GM20000 (cell line): ENCODE data around the gene RUFY1.
"Not testable (repeated sequence)": the region's sequence is repeated elsewhere in the genome, so short reads cannot be mapped to it uniquely, and the experiment has no call there.

Experiments used
- DNase-seq: peaks from one replicate; pipeline ENCODE4 v3.0.0; 2012; ENCODE audit warnings: low spot score
- TF ChIP-seq, protein P1 (sequence below): IDR thresholded peaks from 2 replicates; pipeline ENCODE4 v1.5.1; 2012; ENCODE audit warnings: mild to moderate bottlenecking, control low read depth; ENCODE audit errors: extremely low read depth, missing control alignments

The RUFY1 gene

DNA sequence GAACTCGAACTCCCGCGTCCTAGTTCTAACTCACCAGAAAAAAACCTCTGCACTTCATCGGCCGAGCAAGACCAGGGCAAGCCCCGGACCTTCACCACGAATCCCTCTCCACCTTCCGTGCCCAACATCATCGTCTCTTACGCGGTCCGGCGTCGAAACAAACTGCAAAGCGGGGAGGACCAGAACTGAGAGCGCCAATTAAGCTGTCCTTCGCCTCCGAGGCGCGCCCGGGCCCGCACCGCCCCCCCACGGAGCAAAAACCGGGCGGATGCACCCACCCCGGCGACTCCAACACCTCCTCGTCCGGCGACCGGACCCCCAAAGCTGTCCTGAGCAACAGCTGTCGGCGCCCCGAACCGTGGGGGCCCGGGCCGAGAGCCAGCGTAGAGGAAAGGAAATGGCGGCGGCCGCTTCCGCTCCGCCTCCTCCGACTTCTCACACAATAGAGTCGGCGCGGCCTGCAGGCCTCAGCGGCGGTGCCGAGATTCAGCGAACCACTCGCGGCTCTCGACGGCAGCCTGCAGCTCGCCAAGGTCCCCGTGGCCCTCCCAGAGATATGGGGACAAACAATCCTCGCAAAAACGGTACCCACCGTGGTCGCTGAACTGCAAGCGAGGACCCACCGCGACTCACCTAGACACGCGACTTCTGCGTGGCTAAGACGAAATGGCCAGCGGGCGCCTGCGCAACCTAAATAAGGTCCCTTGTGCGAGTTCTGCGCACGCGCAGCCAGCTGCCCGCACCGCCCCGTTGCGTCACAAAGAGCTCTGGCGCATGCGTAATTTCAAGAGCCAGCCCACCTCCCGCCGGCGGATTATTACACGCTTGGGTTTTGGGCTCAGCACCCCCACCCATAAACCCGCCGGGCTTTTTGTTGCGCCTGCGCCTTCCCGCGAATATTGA, 72.9 kb downstream of the RUFY1 start, which contains the start of gene HNRNPH1:
Gene HNRNPH1, minus strand, starts transcription at position 669 of the 903 bp plus-strand sequence. Its CDS starts 538 bp downstream, at position 131.
- TF ChIP-seq, protein P1, sequence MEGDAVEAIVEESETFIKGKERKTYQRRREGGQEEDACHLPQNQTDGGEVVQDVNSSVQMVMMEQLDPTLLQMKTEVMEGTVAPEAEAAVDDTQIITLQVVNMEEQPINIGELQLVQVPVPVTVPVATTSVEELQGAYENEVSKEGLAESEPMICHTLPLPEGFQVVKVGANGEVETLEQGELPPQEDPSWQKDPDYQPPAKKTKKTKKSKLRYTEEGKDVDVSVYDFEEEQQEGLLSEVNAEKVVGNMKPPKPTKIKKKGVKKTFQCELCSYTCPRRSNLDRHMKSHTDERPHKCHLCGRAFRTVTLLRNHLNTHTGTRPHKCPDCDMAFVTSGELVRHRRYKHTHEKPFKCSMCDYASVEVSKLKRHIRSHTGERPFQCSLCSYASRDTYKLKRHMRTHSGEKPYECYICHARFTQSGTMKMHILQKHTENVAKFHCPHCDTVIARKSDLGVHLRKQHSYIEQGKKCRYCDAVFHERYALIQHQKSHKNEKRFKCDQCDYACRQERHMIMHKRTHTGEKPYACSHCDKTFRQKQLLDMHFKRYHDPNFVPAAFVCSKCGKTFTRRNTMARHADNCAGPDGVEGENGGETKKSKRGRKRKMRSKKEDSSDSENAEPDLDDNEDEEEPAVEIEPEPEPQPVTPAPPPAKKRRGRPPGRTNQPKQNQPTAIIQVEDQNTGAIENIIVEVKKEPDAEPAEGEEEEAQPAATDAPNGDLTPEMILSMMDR = no peak
- peak; percentile 100 for DNase-seq

DNA sequence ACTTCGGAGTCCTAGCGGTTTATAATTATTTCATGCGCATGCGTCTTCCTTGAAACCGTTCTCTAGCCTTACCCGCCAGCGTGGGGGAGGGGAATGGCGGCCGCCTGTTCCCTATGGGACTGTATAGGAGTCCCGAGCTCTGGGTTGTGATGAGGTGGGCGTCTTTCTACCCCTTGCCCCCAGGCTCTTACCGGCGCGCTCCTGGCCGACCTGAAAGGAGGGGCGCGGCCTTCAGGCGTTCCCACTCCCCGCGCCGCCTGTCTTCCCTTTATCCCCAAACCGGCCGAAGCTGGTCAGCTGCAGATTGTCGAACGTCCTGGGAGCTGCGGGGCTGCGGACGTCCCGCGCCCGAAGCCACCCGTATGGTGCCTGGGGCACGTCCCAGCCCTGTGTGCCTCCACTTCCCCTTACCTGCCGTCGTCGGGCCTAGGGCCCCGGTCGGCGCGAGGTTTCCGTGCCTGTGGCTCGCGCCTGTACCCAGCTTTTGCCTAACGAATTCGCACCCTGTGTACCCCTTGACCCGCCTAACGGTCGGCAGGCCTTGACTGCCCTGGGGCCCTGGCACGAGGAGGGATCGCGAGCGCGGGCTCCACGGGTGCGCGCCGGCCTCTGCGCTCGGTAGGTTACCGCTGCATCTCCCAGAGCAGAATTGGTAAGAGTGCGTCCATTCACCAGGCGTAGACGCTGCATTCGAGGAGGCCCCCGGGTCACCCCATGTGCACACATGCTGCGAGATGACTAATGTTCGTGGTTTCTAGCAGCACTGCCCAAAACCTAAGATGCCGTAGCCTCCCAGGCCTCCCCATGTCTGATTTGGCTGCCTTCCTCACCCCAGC, 73.8 kb downstream of the RUFY1 start:
- DNase-seq = peak; percentile 52
- TF ChIP-seq, protein P1 = no peak

DNA sequence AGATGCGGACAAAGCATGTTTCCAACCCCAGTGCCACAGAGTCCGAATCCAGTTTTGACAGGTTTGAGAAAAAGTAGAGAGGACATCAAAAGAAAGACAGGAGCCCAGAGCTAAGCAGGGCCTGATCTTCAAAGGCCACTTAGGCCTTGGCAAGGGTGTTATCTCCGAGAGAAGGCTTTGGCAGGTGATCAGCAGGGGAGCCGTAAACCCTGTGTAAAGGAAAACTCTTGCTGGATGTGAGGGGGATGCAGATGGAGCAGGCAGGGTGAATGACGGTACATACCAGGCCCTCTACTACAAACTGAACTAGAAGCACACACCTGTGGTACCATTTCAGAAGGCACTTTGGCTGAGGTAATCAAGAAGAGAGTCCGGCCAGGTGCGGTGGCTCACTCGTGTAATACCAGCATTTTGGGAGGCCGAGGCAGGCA, 74.5 kb downstream of the RUFY1 start:
- DNase-seq = no peak
- TF ChIP-seq, protein P1 = no peak

DNA sequence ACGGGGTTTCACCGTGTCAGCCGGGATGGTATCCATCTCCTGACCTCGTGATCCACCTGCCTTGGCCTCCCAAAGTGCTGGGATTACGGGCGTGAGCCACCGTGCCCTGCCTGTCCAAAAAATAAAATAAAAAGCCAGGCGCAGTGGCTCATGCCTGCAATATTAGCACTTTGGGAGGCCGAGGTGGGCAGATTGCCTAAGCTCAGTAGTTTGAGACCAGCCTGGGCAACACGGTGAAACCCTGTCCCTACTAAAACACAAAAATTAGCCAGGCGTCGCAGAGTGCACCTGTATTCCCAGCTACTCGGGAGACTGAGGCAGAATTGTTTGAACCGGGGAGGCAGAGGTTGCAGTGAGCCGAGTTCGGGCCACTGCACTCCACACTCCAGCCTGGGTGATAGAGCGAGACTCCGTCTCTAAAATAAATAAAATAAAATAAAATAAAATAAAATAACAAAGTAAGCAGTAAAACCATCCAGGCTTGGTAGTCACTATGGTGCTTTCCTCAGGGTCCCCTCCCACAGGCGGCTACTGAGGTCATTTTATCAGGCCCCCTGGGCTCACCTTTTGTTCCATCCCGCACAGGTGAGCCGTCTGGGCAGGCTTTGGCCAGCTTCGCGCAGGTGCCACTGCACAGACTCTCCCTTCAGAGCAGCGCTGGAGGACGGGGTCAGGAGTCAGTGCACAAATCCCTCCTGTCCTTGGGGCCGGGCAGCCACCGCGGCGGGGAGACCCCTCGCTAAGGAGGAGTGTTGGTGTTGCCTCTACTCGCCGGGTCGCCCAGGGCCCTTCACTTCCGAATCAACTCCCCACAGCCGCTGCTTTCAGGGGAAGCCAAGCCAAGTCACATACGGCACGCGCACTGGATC, 83.4 kb downstream of the RUFY1 start:
- not testable (repeated sequence) for DNase-seq

DNA sequence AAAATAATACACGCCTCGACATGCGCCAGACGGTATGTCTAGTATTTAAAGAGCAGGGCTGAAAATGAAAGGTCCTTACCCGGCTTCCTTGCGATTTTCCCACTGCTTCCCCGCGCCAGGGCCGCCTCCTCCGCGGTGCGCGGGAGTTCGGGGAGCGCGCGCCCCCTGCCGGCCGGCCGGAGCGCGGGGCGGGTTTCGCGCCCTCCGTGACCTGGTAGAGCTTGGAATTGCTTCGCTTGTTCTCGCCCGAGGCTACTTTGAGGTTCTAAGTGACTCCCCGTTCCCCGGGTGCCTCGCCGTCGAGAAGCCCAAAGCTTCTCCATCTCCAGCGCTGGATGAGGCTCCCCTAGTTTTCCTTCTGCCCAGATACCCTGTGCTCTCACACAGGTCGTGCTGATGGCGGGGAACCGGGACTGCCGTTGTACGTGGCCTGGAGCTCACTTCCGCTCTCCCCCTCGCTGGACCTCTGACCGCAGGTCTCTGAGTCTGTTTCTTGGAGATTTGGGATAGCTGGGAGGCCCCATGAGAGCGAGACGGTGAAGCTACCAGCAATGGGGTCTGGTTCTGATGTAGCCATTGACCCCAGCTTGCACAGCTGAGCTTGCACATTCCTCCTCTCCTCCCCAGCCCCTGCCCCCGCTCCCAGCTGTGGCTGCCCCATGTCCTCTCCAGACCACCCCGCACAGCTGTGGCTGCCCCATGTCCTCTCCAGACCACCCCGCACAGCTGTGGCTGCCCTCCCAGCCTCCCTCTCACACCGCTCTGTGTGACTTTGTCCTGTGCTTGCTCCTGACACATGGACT, 84.2 kb downstream of the RUFY1 start:
- DNase-seq = not testable (repeated sequence)

DNA sequence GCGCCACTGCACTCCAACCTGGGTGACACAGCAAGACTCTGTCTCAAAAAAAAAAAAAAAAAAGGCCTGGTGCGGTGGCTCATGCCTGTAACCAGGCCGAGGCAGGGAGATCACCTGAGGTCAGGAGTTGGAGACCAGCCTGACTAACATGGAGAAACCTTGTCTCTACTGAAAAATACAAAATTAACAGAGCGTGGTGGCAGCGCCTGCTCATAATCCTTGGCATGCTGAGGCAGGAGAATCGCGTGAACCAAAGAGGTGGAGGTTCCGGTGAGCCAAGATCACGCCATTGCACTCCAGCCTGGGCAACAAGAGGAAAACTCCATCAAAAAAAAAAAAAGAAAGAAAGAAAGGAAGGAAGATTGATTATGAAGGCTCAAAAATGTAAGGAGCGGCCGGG, 88.9 kb downstream of the RUFY1 start:
- not testable (repeated sequence) for DNase-seq

DNA sequence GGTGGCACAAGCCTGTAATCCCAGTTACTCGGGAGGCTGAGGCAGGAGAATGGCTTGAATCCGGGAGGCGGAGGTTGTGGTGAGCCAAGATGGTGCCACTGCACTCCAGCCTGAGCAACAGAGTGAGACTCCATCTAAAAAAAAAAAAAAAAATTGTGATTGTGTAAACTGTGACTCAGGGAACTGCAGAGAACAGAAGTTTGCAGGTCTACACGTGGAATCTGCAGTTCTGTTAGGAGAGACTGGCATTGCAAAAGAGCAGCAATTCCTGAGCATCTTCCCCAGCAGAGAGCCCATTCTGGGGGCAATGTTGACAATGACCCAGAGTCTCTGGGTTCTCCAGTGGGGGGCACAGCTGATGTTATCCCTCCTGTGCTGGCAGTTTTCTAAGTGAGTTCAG, 91.4 kb downstream of the RUFY1 start:
- not testable (repeated sequence) for DNase-seq

DNA sequence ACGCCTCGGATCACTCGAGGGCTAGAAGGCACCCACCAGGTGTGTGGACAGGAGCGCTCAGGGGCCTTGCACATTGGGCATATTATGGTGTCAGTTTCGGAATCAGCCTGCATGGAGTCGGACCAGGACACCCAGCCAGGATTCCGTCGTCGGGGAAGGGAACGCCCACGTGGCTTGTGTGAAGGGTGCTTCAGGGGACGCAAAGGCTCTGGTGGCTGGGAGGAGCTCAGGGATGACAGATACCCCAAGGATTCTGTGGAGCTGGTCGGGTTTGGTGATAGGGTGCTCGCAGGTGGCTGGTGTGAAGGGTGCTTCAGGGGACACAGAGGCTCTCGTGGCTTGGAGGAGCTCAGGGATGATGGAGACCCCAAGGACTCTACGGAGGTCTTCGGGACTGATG, 92.3 kb downstream of the RUFY1 start:
- DNase-seq = not testable (repeated sequence)

DNA sequence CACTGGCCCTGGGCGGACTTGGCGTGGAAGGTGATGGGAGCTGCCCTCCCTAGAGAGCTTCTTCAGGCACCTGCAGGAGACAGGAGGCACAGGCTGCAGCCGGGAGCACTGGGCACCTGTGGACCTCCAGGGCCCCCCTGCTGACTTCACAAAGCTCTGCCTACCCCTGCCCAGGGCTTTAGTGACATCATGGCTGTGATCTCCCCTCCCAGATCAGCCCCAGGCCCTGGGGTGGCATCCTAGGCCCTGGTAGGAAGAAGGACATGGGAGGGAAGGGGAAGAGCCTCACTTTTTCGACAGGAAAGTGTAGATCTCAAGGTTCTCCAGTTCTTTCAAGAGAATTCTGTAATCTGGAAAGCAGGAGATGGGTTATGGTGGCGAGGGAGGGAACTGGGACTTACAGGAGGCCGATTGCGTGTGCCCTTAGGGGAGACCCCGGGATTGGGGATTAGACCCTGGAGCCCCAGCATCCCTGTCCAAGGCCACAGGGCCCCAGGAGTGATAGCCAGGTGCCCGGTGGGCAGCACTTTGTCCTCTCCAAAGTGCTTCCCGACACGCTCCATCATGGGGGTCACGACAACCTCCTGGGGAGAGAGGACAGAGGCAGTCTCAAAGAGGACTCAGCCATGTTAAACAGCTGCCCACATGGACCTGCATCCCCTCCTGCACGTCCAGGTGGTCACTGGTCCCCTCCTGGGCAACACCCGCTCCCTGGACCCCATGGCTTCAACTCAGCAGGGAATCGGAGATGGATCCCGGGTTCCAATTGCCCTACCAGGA, 93.0 kb downstream of the RUFY1 start:
- not testable (repeated sequence) for DNase-seq

DNA sequence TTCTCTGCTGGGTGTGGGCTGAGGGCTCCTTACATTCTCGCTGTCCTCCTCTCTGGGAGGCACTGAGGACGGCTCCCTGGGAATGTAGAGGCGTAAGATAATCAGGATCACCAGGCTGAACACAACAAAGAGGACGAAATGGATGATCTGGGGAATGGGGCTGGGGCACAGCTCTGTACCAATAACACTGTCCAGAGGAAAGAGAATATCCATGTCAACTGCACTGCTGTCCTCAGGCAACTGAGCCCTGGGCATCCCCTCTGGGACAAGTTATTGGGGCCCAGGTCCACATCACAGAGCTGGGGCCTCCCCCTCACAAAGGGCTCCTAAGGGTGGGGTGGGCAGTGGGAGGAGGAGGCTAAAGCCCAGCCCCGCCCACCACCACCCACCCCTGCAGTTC, 94.4 kb downstream of the RUFY1 start:
- not testable (repeated sequence) for DNase-seq
